Neural cell (in vitro differentiated cells): ENCODE measurements around the gene PABPC3. TPM values are rescaled to one million over a fixed set of nuclear protein-coding genes. Genes with fewer than 3 reads are reported as not detected.

Experiments
- H2AFZ ChIP-seq: fragments of 200-600, 300-800 bp; sonication (generic), shearing (Covaris generic); 2 replicates; pipeline ENCODE4 v1.6.0; 2014; ENCODE audit warnings: low read depth, mild to moderate bottlenecking, antibody characterized with exemption, low read length, moderate library complexity
- H3F3A ChIP-seq: fragments of 200-600 bp; shearing (Covaris generic); 2 replicates; pipeline ENCODE4 v1.6.1; 2016; ENCODE audit warnings: mild to moderate bottlenecking, moderate library complexity, mixed read lengths, antibody characterized with exemption, low read length; ENCODE audit not compliant: insufficient read depth, poor library complexity, severe bottlenecking
- H3K27ac ChIP-seq: fragments of 200-600, 300-800 bp; sonication (generic), shearing (Covaris generic); 2 replicates; pipeline ENCODE4 v1.5.1; 2014; ENCODE audit warnings: mild to moderate bottlenecking, low read length, moderate library complexity
- H3K27me3 ChIP-seq: fragments of 300-800, 200-600 bp; sonication (generic), shearing (Covaris generic); 2 replicates; pipeline ENCODE4 v1.6.0; 2014; ENCODE audit warnings: mild to moderate bottlenecking, low read depth, low read length, moderate library complexity; ENCODE audit not compliant: insufficient read depth
- H3K36me3 ChIP-seq: fragments of 300-800, 200-600 bp; sonication (generic), shearing (Covaris generic); 2 replicates; pipeline ENCODE4 v1.5.1; 2014; ENCODE audit warnings: mild to moderate bottlenecking, antibody characterized with exemption, low read length, moderate library complexity; ENCODE audit not compliant: insufficient read depth
- H3K4me2 ChIP-seq: fragments of 300-800, 200-600 bp; sonication (generic), shearing (Covaris generic); 2 replicates; pipeline ENCODE4 v1.6.0; 2014; ENCODE audit warnings: mild to moderate bottlenecking, low read length
- H3K4me3 ChIP-seq: fragments of 300-800, 200-600 bp; sonication (generic), shearing (Covaris generic); 2 replicates; pipeline ENCODE4 v1.5.1; 2014; ENCODE audit warnings: mild to moderate bottlenecking, low read length, moderate library complexity
- H3K79me2 ChIP-seq: fragments of 200-600 bp; shearing (Covaris generic); replicated peaks from 2 replicates; pipeline ENCODE4 v1.6.0; 2014; ENCODE audit warnings: mild to moderate bottlenecking, low read length, moderate library complexity; ENCODE audit not compliant: insufficient read depth
- H3K9ac ChIP-seq: fragments of 300-800, 200-600 bp; sonication (generic), shearing (Covaris generic); 2 replicates; pipeline ENCODE4 v1.6.1; 2016; ENCODE audit warnings: mild to moderate bottlenecking, low read length, mixed read lengths
- H3K9me2 ChIP-seq: fragments of 200-600 bp; shearing (Covaris generic); 2 replicates; pipeline ENCODE4 v1.6.1; 2016; ENCODE audit warnings: mild to moderate bottlenecking, low read length, mixed read lengths; ENCODE audit not compliant: insufficient read depth
- H3K9me3 ChIP-seq: fragments of 200-600, 300-800 bp; sonication (generic), shearing (Covaris generic); 2 replicates; pipeline ENCODE4 v1.6.1; 2016; ENCODE audit warnings: mild to moderate bottlenecking, mixed run types, low read length, moderate library complexity, mixed read lengths
- H4K20me1 ChIP-seq: fragments of 200-600 bp; shearing (Covaris generic); 2 replicates; pipeline ENCODE4 v1.6.1; 2016; ENCODE audit warnings: mild to moderate bottlenecking, mixed run types; ENCODE audit not compliant: insufficient read depth
- CTCF ChIP-seq: fragments of 450-650 bp; IDR thresholded peaks from 2 replicates; pipeline ENCODE4 v1.5.1; 2014; ENCODE audit warnings: antibody characterized with exemption, mild to moderate bottlenecking, moderate library complexity; ENCODE audit not compliant: poor library complexity, severe bottlenecking
- EP300 ChIP-seq: fragments of 450-650 bp; conservative IDR thresholded peaks from 2 replicates; pipeline ENCODE4 v1.6.1; 2014; ENCODE audit warnings: antibody characterized with exemption, mild to moderate bottlenecking, moderate library complexity; ENCODE audit not compliant: poor library complexity, severe bottlenecking
- EZH2 ChIP-seq: fragments of 200-600, 300-800 bp; shearing (Covaris generic), sonication (generic); IDR thresholded peaks from 2 replicates; pipeline ENCODE4 v1.6.1; 2014; ENCODE audit warnings: antibody characterized with exemption, low read length, borderline replicate concordance, mild to moderate bottlenecking; ENCODE audit not compliant: insufficient read depth, poor library complexity, severe bottlenecking
- MXI1 ChIP-seq: fragments of 450-650 bp; conservative IDR thresholded peaks from 2 replicates; pipeline ENCODE4 v1.6.1; 2014; ENCODE audit warnings: antibody characterized with exemption, mild to moderate bottlenecking; ENCODE audit not compliant: poor library complexity, severe bottlenecking
- POLR2AphosphoS5 ChIP-seq: IDR thresholded peaks from 2 replicates; pipeline ENCODE4 v1.6.1; 2012
- RAD21 ChIP-seq: fragments of 450-650 bp; conservative IDR thresholded peaks from 2 replicates; pipeline ENCODE4 v1.6.1; 2014; ENCODE audit warnings: antibody characterized with exemption, mild to moderate bottlenecking, moderate library complexity
- REST ChIP-seq: IDR thresholded peaks from 2 replicates; pipeline ENCODE4 v1.6.1; 2012; ENCODE audit warnings: borderline replicate concordance
- SMC3 ChIP-seq: fragments of 450-650 bp; conservative IDR thresholded peaks from 2 replicates; pipeline ENCODE4 v1.6.1; 2014; ENCODE audit warnings: antibody characterized with exemption, mild to moderate bottlenecking, moderate library complexity; ENCODE audit not compliant: poor library complexity
- TAF1 ChIP-seq: IDR thresholded peaks from 2 replicates; pipeline ENCODE4 v1.6.1; 2012; ENCODE audit warnings: low read depth
- polyA plus RNA-seq: library from polyadenylated mRNA; depleted of rRNA; stranded (reverse); fragments of >200 nt; gene quantifications from 2 replicates; pipeline ENCODE4 v1.2.3, GENCODE V29; 2014

Gene PABPC3
- polyA plus RNA-seq, 1 donor from 2014 or later: not detected

- no peaks in the 10 kb centered on the region for H3K9me2 ChIP-seq
- no peaks in the 10 kb centered on the region for H3F3A ChIP-seq
- H2AFZ ChIP-seq: peak overlapping the region; percentile 27
- H3K27ac ChIP-seq: no peak overlapping the region
- H3K36me3 ChIP-seq: no peaks in the 10 kb centered on the region
- H4K20me1 ChIP-seq: no peaks in the 10 kb centered on the region
- H3K79me2 ChIP-seq: no peaks in the 10 kb centered on the region
- H3K9me3 ChIP-seq: no peaks in the 10 kb centered on the region
- TF ChIP-seq SMC3 (no peak), EZH2 (no peak), CTCF (no peak), MXI1 (peak; percentile 30)
- H3K27me3 ChIP-seq: peaks cover 16% of the 10 kb centered on the region
- peak overlapping the region; percentile 58 for H3K9ac ChIP-seq
- peak overlapping the region; percentile 81 for H3K4me3 ChIP-seq
- H3K4me2 ChIP-seq: peak overlapping the region; percentile 51
Observed at GRCh38 chr13:25046985-25047511, 48.9 kb upstream of the PABPC3 start.

GRCh38 chr13:25051065-25051464, 44.9 kb upstream of the PABPC3 start:
- Histone ChIP-seq H3F3A (no peaks in the 10 kb centered on the region), H3K9ac (no peak overlapping the region), H2AFZ (no peak overlapping the region), H3K4me2 (no peak overlapping the region), H3K9me2 (no peaks in the 10 kb centered on the region), H4K20me1 (no peaks in the 10 kb centered on the region), H3K36me3 (no peaks in the 10 kb centered on the region), H3K4me3 (no peak overlapping the region), H3K27me3 (peaks cover 7% of the 10 kb centered on the region), H3K27ac (no peak overlapping the region), H3K9me3 (no peaks in the 10 kb centered on the region), H3K79me2 (no peaks in the 10 kb centered on the region)
- TF ChIP-seq RAD21: no peak
- no peak for TF ChIP-seq POLR2AphosphoS5
- no peak for TF ChIP-seq SMC3

- H3K36me3 ChIP-seq: no peaks in the 10 kb centered on the region
- H3K79me2 ChIP-seq: no peaks in the 10 kb centered on the region
- no peak overlapping the region for H3K27ac ChIP-seq
- no peaks in the 10 kb centered on the region for H3K27me3 ChIP-seq
- no peaks in the 10 kb centered on the region for H3K9me2 ChIP-seq
- H3K9ac ChIP-seq: no peak overlapping the region
- no peak for TF ChIP-seq MXI1
- TF ChIP-seq REST: no peak
- TF ChIP-seq SMC3: no peak
- TF ChIP-seq POLR2AphosphoS5: no peak
- no peak for TF ChIP-seq EP300
- no peak for TF ChIP-seq TAF1
- no peak for TF ChIP-seq RAD21
- TF ChIP-seq EZH2: no peak
- TF ChIP-seq CTCF: no peak
- no peaks in the 10 kb centered on the region for H3F3A ChIP-seq
- H3K4me2 ChIP-seq: no peak overlapping the region
- no peaks in the 10 kb centered on the region for H3K9me3 ChIP-seq
- H4K20me1 ChIP-seq: no peaks in the 10 kb centered on the region
- no peak overlapping the region for H3K4me3 ChIP-seq
- H2AFZ ChIP-seq: no peak overlapping the region
Observed at GRCh38 chr13:25059166-25059565, 36.8 kb upstream of the PABPC3 start.
